Fibroblast of lung (primary cell): ENCODE data around the gene PHTF2. TPM values are rescaled to one million over a fixed set of nuclear protein-coding genes. Genes with fewer than 3 reads are reported as not detected.

Experiments used
- DNase-seq, 2 donors: peaks; one replicate each; pipeline versions ENCODE4 v3.0.0 to v3.0.0-alpha.2; 2010; ENCODE audit warnings: low read depth in 2 of 2
- H2AFZ ChIP-seq: 2 replicates; pipeline ENCODE4 v1.5.1; 2012; ENCODE audit warnings: low read length, control low read depth, inconsistent platforms
- H3K27ac ChIP-seq: 2 replicates; pipeline ENCODE4 v1.5.1; 2011; ENCODE audit warnings: low read length, control low read depth; ENCODE audit not compliant: insufficient read depth
- H3K27me3 ChIP-seq: 2 replicates; pipeline ENCODE4 v1.5.1; 2011; ENCODE audit warnings: mild to moderate bottlenecking, low read length; ENCODE audit not compliant: control insufficient read depth, insufficient read depth
- H3K36me3 ChIP-seq: 2 replicates; pipeline ENCODE4 v1.5.1; 2011; ENCODE audit warnings: low read length; ENCODE audit not compliant: control insufficient read depth, insufficient read depth
- H3K4me1 ChIP-seq: 2 replicates; pipeline ENCODE4 v1.5.1; 2011; ENCODE audit warnings: low read length; ENCODE audit not compliant: control insufficient read depth, insufficient read depth; ENCODE audit errors: extremely low read depth
- H3K4me2 ChIP-seq: 2 replicates; pipeline ENCODE4 v1.5.1; 2011; ENCODE audit warnings: low read length, control low read depth; ENCODE audit not compliant: insufficient read depth; ENCODE audit errors: extremely low read depth
- H3K4me3 ChIP-seq, 4 experiments: fragments of 200-600 bp in 1 of 4; sonication (generic) in 1 of 4; replicated peaks in 1 of 4; 2 replicates each; pipeline ENCODE4 v1.5.1; 2011 to 2016; ENCODE audit warnings: low read length in 4 of 4, low read depth in 3 of 4, mild to moderate bottlenecking in 3 of 4, control low read depth in 2 of 4, inconsistent platforms in 1 of 4, mixed read lengths in 1 of 4; ENCODE audit not compliant: insufficient read depth in 1 of 4; ENCODE audit errors: control extremely low read depth in 1 of 4
- H3K79me2 ChIP-seq: 2 replicates; pipeline ENCODE4 v1.5.1; 2012; ENCODE audit warnings: mild to moderate bottlenecking, low read length, inconsistent platforms; ENCODE audit not compliant: control insufficient read depth, insufficient read depth
- H3K9ac ChIP-seq: 2 replicates; pipeline ENCODE4 v1.5.1; 2011; ENCODE audit warnings: mild to moderate bottlenecking, low read length, control low read depth; ENCODE audit not compliant: insufficient read depth
- H3K9me3 ChIP-seq: 2 replicates; pipeline ENCODE4 v1.5.1; 2012; ENCODE audit warnings: low read depth, low read length; ENCODE audit not compliant: control insufficient read depth, insufficient read depth
- H4K20me1 ChIP-seq: 2 replicates; pipeline ENCODE4 v1.5.1; 2011; ENCODE audit warnings: low read length; ENCODE audit not compliant: control insufficient read depth, insufficient read depth; ENCODE audit errors: extremely low read depth
- EZH2 ChIP-seq: IDR thresholded peaks from 2 replicates; pipeline ENCODE4 v1.5.1; 2012; ENCODE audit warnings: low read length, control low read depth, mild to moderate bottlenecking; ENCODE audit errors: missing control alignments
- polyA plus RNA-seq, 2 donors: library from polyadenylated mRNA; depleted of rRNA in 1 of 2; stranded (reverse) in 1 of 2; unstranded in 1 of 2; fragments of >200 nt; gene quantifications; 2 replicates each; pipeline ENCODE4 v1.2.1, GENCODE V29; 2011 to 2012; ENCODE audit warnings: missing spikeins in 1 of 2
- total RNA-seq: library from RNA; depleted of rRNA; stranded (reverse); fragments of >200 nt; gene quantifications from 2 replicates; pipeline ENCODE4 v1.2.1, GENCODE V29; 2014
- TF ChIP-seq, protein P1 (sequence below), 2 donors: IDR thresholded peaks in 1 of 2; conservative IDR thresholded peaks in 1 of 2; 1 replicate in 1 of 2; 2 replicates in 1 of 2; pipeline ENCODE4 v1.5.1; 2011 to 2012; ENCODE audit warnings: low read length in 2 of 2, control low read depth in 1 of 2, inconsistent platforms in 1 of 2, low read depth in 1 of 2, mild to moderate bottlenecking in 1 of 2

Gene PHTF2
- total and polyA plus RNA-seq, 2 donors (not counting 1 experiment from before 2014, with no cell fraction given), result 25.9 to 64.4 TPM

DNA sequence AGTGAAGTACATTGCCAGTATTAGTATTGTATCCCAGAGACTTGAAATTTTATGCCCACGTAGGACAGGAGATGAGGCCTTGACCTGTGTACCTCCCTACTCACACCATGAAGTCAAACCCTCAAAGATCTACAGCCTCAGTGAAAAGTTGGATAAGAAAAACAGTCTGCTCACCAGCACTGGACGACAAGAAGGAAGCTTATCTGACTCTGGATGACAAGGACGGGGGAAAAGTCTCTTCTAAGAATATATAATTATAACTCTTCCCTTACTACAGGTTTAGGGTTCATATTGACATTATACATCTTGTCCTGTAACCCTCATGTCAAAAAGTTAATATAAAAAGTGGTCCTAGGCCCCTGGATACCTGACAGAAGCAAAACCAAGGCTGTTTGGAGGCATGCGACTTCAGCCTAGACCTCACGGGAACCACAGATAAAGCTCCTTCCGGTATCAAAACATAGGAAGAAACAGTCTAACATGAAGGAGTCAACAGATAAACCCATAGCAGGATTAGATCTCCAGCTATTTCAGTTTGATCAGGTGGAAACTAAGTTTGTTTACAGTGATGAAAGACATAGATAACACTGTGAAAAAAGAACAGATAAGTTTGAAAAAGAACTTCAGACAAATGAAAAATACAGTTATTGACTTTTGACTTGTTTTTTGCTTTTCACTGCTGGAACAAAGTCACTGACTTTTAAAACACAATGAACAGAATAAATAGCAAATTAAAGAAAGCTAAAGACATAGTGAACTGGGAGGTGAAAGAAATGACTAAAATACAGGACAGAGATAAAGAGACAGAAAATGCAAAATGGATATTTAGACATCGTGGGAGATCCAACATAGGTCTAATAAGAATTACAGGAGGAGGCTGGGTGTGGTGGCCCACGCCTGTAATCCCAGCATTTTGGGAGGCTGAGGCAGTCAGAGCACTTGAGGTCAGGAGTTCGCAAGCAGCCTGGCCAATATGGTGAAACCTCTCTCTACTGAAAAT is 145.9 kb downstream of the PHTF2 start:
- no peak for TF ChIP-seq EZH2
- TF ChIP-seq, protein P1, sequence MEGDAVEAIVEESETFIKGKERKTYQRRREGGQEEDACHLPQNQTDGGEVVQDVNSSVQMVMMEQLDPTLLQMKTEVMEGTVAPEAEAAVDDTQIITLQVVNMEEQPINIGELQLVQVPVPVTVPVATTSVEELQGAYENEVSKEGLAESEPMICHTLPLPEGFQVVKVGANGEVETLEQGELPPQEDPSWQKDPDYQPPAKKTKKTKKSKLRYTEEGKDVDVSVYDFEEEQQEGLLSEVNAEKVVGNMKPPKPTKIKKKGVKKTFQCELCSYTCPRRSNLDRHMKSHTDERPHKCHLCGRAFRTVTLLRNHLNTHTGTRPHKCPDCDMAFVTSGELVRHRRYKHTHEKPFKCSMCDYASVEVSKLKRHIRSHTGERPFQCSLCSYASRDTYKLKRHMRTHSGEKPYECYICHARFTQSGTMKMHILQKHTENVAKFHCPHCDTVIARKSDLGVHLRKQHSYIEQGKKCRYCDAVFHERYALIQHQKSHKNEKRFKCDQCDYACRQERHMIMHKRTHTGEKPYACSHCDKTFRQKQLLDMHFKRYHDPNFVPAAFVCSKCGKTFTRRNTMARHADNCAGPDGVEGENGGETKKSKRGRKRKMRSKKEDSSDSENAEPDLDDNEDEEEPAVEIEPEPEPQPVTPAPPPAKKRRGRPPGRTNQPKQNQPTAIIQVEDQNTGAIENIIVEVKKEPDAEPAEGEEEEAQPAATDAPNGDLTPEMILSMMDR (conservative IDR thresholded peaks at IDR 0.05 in 1 of 2, IDR thresholded peaks at IDR 0.05 in 1 of 2; ENCODE audit: low read depth in 1 of 2, low read length in 2 of 2), result no peak
- no peaks in the 10 kb centered on the region for H3K27me3 ChIP-seq
- no peak for DNase-seq

DNA sequence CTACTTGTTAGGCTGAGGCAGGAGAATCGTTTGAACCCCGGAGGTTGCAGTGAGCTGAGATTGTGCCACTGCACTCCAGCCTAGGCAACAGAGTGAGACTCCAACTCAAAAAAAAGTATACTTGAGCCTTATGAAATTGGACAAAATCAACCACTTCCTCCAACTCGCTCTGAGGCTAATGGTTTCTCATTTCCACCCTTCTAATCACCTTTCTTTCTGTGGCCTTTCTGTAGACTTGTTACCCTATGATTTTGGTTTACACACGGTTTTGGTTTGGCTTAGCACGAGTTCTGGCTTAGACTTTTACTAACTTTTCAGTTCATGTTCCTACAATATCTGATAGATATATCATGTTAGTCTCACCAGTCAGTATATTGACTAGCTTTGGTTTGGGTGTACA is 152.0 kb downstream of the PHTF2 start:
- Histone ChIP-seq H3K4me3 (no peak overlapping the region), H2AFZ (no peak overlapping the region), H3K9ac (no peak overlapping the region), H3K4me1 (no peaks in the 10 kb centered on the region), H3K27ac (no peak overlapping the region), H3K4me2 (no peak overlapping the region), H3K9me3 (no peaks in the 10 kb centered on the region), H3K79me2 (no peaks in the 10 kb centered on the region), H4K20me1 (no peaks in the 10 kb centered on the region), H3K36me3 (no peaks in the 10 kb centered on the region), H3K27me3 (no peaks in the 10 kb centered on the region)
- no peak for DNase-seq
- no peak for TF ChIP-seq EZH2
- TF ChIP-seq, protein P1 (conservative IDR thresholded peaks at IDR 0.05 in 1 of 2, IDR thresholded peaks at IDR 0.05 in 1 of 2; ENCODE audit: low read depth in 1 of 2, low read length in 2 of 2), result no peak

More for the DNA sequence above, 145.9 kb downstream of the PHTF2 start:
- H3K9ac ChIP-seq, result no peak overlapping the region
- no peaks in the 10 kb centered on the region for H3K9me3 ChIP-seq
- no peaks in the 10 kb centered on the region for H3K36me3 ChIP-seq
- no peak overlapping the region for H3K27ac ChIP-seq
- no peak overlapping the region for H3K4me2 ChIP-seq
- H3K4me1 ChIP-seq, result no peaks in the 10 kb centered on the region
- H2AFZ ChIP-seq, result no peak overlapping the region
- H4K20me1 ChIP-seq, result no peaks in the 10 kb centered on the region
- H3K79me2 ChIP-seq, result no peaks in the 10 kb centered on the region
- no peak overlapping the region for H3K4me3 ChIP-seq

DNA sequence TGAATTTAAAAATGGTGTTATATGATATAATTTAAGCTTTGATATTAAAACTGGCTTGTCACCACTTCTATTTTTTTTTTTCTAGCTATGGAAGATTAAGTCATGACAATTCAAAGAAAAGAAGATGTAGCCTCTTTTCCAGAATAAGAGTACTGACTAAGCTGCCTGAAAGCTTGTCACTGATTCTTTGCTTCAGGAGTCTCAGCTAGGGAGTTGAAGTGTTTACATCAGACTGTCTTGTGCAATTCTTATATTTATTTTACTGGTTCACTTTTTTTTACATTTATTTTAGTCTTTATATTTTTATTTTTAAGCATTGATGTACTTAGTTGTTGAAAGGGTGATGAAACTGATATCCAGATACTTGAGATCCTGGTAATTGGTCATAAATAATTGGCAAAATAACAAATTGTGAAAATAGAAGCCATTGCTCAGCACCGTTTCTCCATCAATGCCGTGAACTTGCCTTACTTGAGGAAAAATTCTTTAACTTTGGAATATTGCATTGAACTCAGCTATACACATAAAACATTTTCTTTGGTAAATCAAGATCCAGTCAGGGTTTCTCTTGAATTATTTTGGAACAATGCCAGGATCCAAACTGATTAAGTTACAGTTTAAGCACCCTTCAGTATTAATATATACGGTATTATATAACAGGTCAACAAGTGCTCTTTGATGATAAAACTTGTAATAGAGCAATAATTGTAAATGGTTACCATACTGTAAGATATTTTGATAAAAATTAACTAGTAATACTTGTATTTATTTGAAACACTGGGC is 156.4 kb downstream of the PHTF2 start:
- no peak overlapping the region for H2AFZ ChIP-seq
- H3K27me3 ChIP-seq, result no peaks in the 10 kb centered on the region
- H3K36me3 ChIP-seq, result no peaks in the 10 kb centered on the region
- H3K27ac ChIP-seq, result no peak overlapping the region
- H3K4me1 ChIP-seq, result no peaks in the 10 kb centered on the region
- H3K79me2 ChIP-seq, result no peaks in the 10 kb centered on the region
- H3K4me3 ChIP-seq, result no peak overlapping the region
- H3K9me3 ChIP-seq, result no peaks in the 10 kb centered on the region
- DNase-seq, result peak in 1 of 2 donors; percentile 62
- no peak overlapping the region for H3K9ac ChIP-seq
- H3K4me2 ChIP-seq, result no peak overlapping the region
- no peaks in the 10 kb centered on the region for H4K20me1 ChIP-seq
- TF ChIP-seq, protein P1 (conservative IDR thresholded peaks at IDR 0.05 in 1 of 2, IDR thresholded peaks at IDR 0.05 in 1 of 2; ENCODE audit: low read depth in 1 of 2, low read length in 2 of 2), result no peak
- no peak for TF ChIP-seq EZH2
